ENCODE data around the gene CMTM7. TPM values are rescaled to one million over a fixed set of nuclear protein-coding genes. Genes with fewer than 3 reads are reported as not detected.
A peak's percentile ranks its signal among the peaks of the same experiment; 100 is the strongest.
"Not testable (repeated sequence)": the region's sequence is repeated elsewhere in the genome, so short reads cannot be mapped to it uniquely, and the experiment has no call there.

The CMTM7 gene
- total RNA-seq, 2 experiments from 2014 or later = 45.3 to 49.0 TPM

- peak overlapping the region; percentile 81 for H3K27ac Mint-ChIP-seq
- no peaks in the 10 kb centered on the region for H3K36me3 Mint-ChIP-seq
- H3K4me1 Mint-ChIP-seq = peaks cover 18% of the 10 kb centered on the region
- no peak overlapping the region for H3K4me3 Mint-ChIP-seq
- DNase-seq (no peak), ATAC-seq (ENCODE audit: low read depth) (no peak)
- H3K27me3 Mint-ChIP-seq = no peaks in the 10 kb centered on the region
- POLR2A ChIA-PET = interaction anchor here (0.7 to 1.3 kb wide), 3 partner anchors 10 to 96 kb away, joined by 3 to 6 read pairs (median 3); no protein-coding TSS in a partner anchor
- no peaks in the 10 kb centered on the region for H3K9me3 Mint-ChIP-seq
These were observed 19.5 kb upstream of the CMTM7 start for GRCh38 chr3:32372213-32372490.

GRCh38 chr3:32373276-32373675 is 18.4 kb upstream of the CMTM7 start:
- no peak for ATAC-seq (ENCODE audit: low read depth)
- no peak overlapping the region for H3K27ac Mint-ChIP-seq
- H3K36me3 Mint-ChIP-seq = no peaks in the 10 kb centered on the region
- DNase-seq = no peak
- H3K4me3 Mint-ChIP-seq = no peak overlapping the region
- no peaks in the 10 kb centered on the region for H3K27me3 Mint-ChIP-seq
- H3K4me1 Mint-ChIP-seq = peaks cover 15% of the 10 kb centered on the region
- H3K9me3 Mint-ChIP-seq = no peaks in the 10 kb centered on the region
- POLR2A ChIA-PET = interaction anchor here (1.0 kb wide), 1 partner anchor 95 kb away, joined by 4 read pairs; no protein-coding TSS in a partner anchor

- Mint-ChIP-seq H3K4me3 (no peak overlapping the region), H3K27ac (no peak overlapping the region), H3K9me3 (no peaks in the 10 kb centered on the region), H3K4me1 (peaks cover 15% of the 10 kb centered on the region), H3K27me3 (no peaks in the 10 kb centered on the region), H3K36me3 (no peaks in the 10 kb centered on the region)
- POLR2A ChIA-PET = interaction anchor here (1.0 kb wide), 1 partner anchor 94 kb away, joined by 4 read pairs; no protein-coding TSS in a partner anchor
- DNase-seq = no peak
- no peak for ATAC-seq (ENCODE audit: low read depth)
These were observed 17.8 kb upstream of the CMTM7 start for GRCh38 chr3:32373844-32374243.

- H3K4me3 Mint-ChIP-seq = no peak overlapping the region
- peaks cover 3% of the 10 kb centered on the region for H3K27me3 Mint-ChIP-seq
- ATAC-seq (ENCODE audit: low read depth) (peak; percentile 64), DNase-seq (peak; percentile 44)
- peaks cover 15% of the 10 kb centered on the region for H3K4me1 Mint-ChIP-seq
- POLR2A ChIA-PET = interaction anchor here (1.4 kb wide), 4 partner anchors 17 to 93 kb away, joined by 3 to 9 read pairs (median 5); no protein-coding TSS in a partner anchor
- H3K27ac Mint-ChIP-seq = no peak overlapping the region
- no peaks in the 10 kb centered on the region for H3K9me3 Mint-ChIP-seq
- H3K36me3 Mint-ChIP-seq = no peaks in the 10 kb centered on the region
These were observed 16.7 kb upstream of the CMTM7 start for GRCh38 chr3:32374788-32375595.

- Mint-ChIP-seq H3K27ac (no peak overlapping the region), H3K36me3 (no peaks in the 10 kb centered on the region), H3K27me3 (peaks cover 6% of the 10 kb centered on the region), H3K4me1 (peaks cover 15% of the 10 kb centered on the region), H3K9me3 (no peaks in the 10 kb centered on the region), H3K4me3 (no peak overlapping the region)
- POLR2A ChIA-PET = interaction anchor here (1.4 kb wide), 4 partner anchors 17 to 92 kb away, joined by 3 to 9 read pairs (median 5); no protein-coding TSS in a partner anchor
- ATAC-seq (ENCODE audit: low read depth) = no peak
- no peak for DNase-seq
These were observed 16.1 kb upstream of the CMTM7 start for GRCh38 chr3:32375596-32375930.

- Mint-ChIP-seq H3K4me3 (no peak overlapping the region), H3K27ac (no peak overlapping the region), H3K4me1 (peaks cover 15% of the 10 kb centered on the region), H3K27me3 (peaks cover 6% of the 10 kb centered on the region), H3K9me3 (no peaks in the 10 kb centered on the region), H3K36me3 (no peaks in the 10 kb centered on the region)
- ATAC-seq (ENCODE audit: low read depth) = no peak
- no peak for DNase-seq
- POLR2A ChIA-PET = interaction anchor here (0.8 to 1.4 kb wide), 3 partner anchors 25 to 92 kb away, joined by 3 to 9 read pairs (median 3); no protein-coding TSS in a partner anchor
These were observed 15.5 kb upstream of the CMTM7 start for GRCh38 chr3:32376115-32376514.

GRCh38 chr3:32379831-32380500 is 11.7 kb upstream of the CMTM7 start:
- DNase-seq = no peak
- H3K4me3 Mint-ChIP-seq = no peak overlapping the region
- H3K4me1 Mint-ChIP-seq = peaks cover 6% of the 10 kb centered on the region
- POLR2A ChIA-PET = no interaction called here
- no peak for ATAC-seq (ENCODE audit: low read depth)
- H3K27me3 Mint-ChIP-seq = peaks cover 6% of the 10 kb centered on the region
- no peaks in the 10 kb centered on the region for H3K36me3 Mint-ChIP-seq
- no peaks in the 10 kb centered on the region for H3K9me3 Mint-ChIP-seq
- H3K27ac Mint-ChIP-seq = no peak overlapping the region

- no peaks in the 10 kb centered on the region for H3K9me3 Mint-ChIP-seq
- H3K4me1 Mint-ChIP-seq = peaks cover 2% of the 10 kb centered on the region
- no peaks in the 10 kb centered on the region for H3K36me3 Mint-ChIP-seq
- no peak overlapping the region for H3K27ac Mint-ChIP-seq
- POLR2A ChIA-PET = interaction anchor here (2.2 kb wide), 1 partner anchor 10 kb away, joined by 8 read pairs; the partner anchor contains the start of gene CMTM7
- peaks cover 6% of the 10 kb centered on the region for H3K27me3 Mint-ChIP-seq
- no peak overlapping the region for H3K4me3 Mint-ChIP-seq
- ATAC-seq (ENCODE audit: low read depth) = no peak
- DNase-seq = no peak
These were observed 9.7 kb upstream of the CMTM7 start for GRCh38 chr3:32381922-32382321.

GRCh38 chr3:32383136-32383711 is 8.4 kb upstream of the CMTM7 start:
- no peaks in the 10 kb centered on the region for H3K36me3 Mint-ChIP-seq
- H3K27me3 Mint-ChIP-seq = peaks cover 6% of the 10 kb centered on the region
- H3K4me3 Mint-ChIP-seq = no peak overlapping the region
- H3K4me1 Mint-ChIP-seq = peaks cover 2% of the 10 kb centered on the region
- POLR2A ChIA-PET = interaction anchor here (2.2 kb wide), 1 partner anchor 8 kb away, joined by 8 read pairs; the partner anchor contains the start of gene CMTM7
- no peak for ATAC-seq (ENCODE audit: low read depth)
- DNase-seq = no peak
- no peaks in the 10 kb centered on the region for H3K9me3 Mint-ChIP-seq
- no peak overlapping the region for H3K27ac Mint-ChIP-seq

GRCh38 chr3:32384938-32385337 is 6.7 kb upstream of the CMTM7 start:
- no peaks in the 10 kb centered on the region for H3K36me3 Mint-ChIP-seq
- ATAC-seq (ENCODE audit: low read depth) (no peak), DNase-seq (no peak)
- H3K4me3 Mint-ChIP-seq = no peak overlapping the region
- peaks cover 2% of the 10 kb centered on the region for H3K4me1 Mint-ChIP-seq
- POLR2A ChIA-PET = no interaction called here
- no peaks in the 10 kb centered on the region for H3K9me3 Mint-ChIP-seq
- peaks cover 3% of the 10 kb centered on the region for H3K27me3 Mint-ChIP-seq
- H3K27ac Mint-ChIP-seq = no peak overlapping the region

GRCh38 chr3:32387512-32387911 is 4.1 kb upstream of the CMTM7 start:
- DNase-seq (no peak), ATAC-seq (ENCODE audit: low read depth) (no peak)
- H3K4me1 Mint-ChIP-seq = peaks cover 10% of the 10 kb centered on the region
- POLR2A ChIA-PET = no interaction called here
- H3K27ac Mint-ChIP-seq = no peak overlapping the region
- H3K27me3 Mint-ChIP-seq = no peaks in the 10 kb centered on the region
- no peaks in the 10 kb centered on the region for H3K36me3 Mint-ChIP-seq
- H3K9me3 Mint-ChIP-seq = no peaks in the 10 kb centered on the region
- H3K4me3 Mint-ChIP-seq = no peak overlapping the region

GRCh38 chr3:32389577-32389976 is 2.1 kb upstream of the CMTM7 start:
- not testable (repeated sequence) for H3K27me3 Mint-ChIP-seq; ATAC-seq (ENCODE audit: low read depth); H3K27ac Mint-ChIP-seq; H3K9me3 Mint-ChIP-seq; H3K4me3 Mint-ChIP-seq; H3K36me3 Mint-ChIP-seq; DNase-seq
- peaks cover 25% of the 10 kb centered on the region for H3K4me1 Mint-ChIP-seq
- POLR2A ChIA-PET = interaction anchor here (0.7 to 2.1 kb wide), 4 partner anchors 9 to 279 kb away, joined by 3 to 9 read pairs (median 3); no protein-coding TSS in a partner anchor

- peaks cover 6% of the 10 kb centered on the region for H3K36me3 Mint-ChIP-seq
- H3K4me1 Mint-ChIP-seq = peaks cover 44% of the 10 kb centered on the region
- H3K27me3 Mint-ChIP-seq = no peaks in the 10 kb centered on the region
- peak overlapping the region; percentile 99 for H3K4me3 Mint-ChIP-seq
- peak overlapping the region; percentile 97 for H3K27ac Mint-ChIP-seq
- POLR2A ChIA-PET = interaction anchor here (0.9 to 1.6 kb wide), 4 partner anchors 8 to 32 kb away, joined by 4 to 11 read pairs (median 5); no protein-coding TSS in a partner anchor
- DNase-seq (peak; percentile 66), ATAC-seq (ENCODE audit: low read depth) (peak; percentile 19)
- H3K9me3 Mint-ChIP-seq = no peaks in the 10 kb centered on the region
These were observed 1.1 kb downstream of the CMTM7 start for GRCh38 chr3:32392536-32393302.

Data from activated naive CD8-positive, alpha-beta T cell treated with anti-CD3 and anti-CD28 coated beads, Interleukin-2, amount 10 ng/mL, durations not matched to agents 7 days and 5 days (primary cell).